Smooth muscle cell (in vitro differentiated cells): Measurements from ENCODE around the gene PDIA4. TPM values are rescaled to one million over a fixed set of nuclear protein-coding genes. Genes with fewer than 3 reads are reported as not detected.

Source experiments
- DNase-seq: peaks from one replicate; lab custom pipeline; 2025; ENCODE audit not compliant: unreplicated experiment; lab: John Stamatoyannopoulos, UW
- H2AFZ ChIP-seq: fragments of 200-600 bp; sonication (generic); 2 replicates; pipeline ENCODE4 v1.6.0; 2016; ENCODE audit warnings: antibody characterized with exemption, low read depth, mild to moderate bottlenecking
- H3F3A ChIP-seq: fragments of 200-600 bp; sonication (generic); 2 replicates; pipeline ENCODE4 v1.6.0; 2017; ENCODE audit warnings: antibody characterized with exemption, low read depth
- H3K27ac ChIP-seq: fragments of 200-600 bp; sonication (generic); 2 replicates; pipeline ENCODE4 v1.5.1; 2016; ENCODE audit warnings: low read depth, mild to moderate bottlenecking
- H3K27me3 ChIP-seq: fragments of 200-600 bp; sonication (generic); 2 replicates; pipeline ENCODE4 v1.6.1; 2016; ENCODE audit warnings: low read depth, mild to moderate bottlenecking
- H3K36me3 ChIP-seq: fragments of 200-600 bp; sonication (generic); 2 replicates; pipeline ENCODE4 v1.5.1; 2016; ENCODE audit warnings: low read depth
- H3K4me1 ChIP-seq: fragments of 200-600 bp; sonication (generic); 2 replicates; pipeline ENCODE4 v1.5.1; 2016; ENCODE audit warnings: low read depth
- H3K4me2 ChIP-seq: fragments of 200-600 bp; sonication (generic); 2 replicates; pipeline ENCODE4 v1.6.0; 2016; ENCODE audit warnings: mild to moderate bottlenecking
- H3K4me3 ChIP-seq: fragments of 200-600 bp; sonication (generic); 2 replicates; pipeline ENCODE4 v1.5.1; 2016; ENCODE audit warnings: mild to moderate bottlenecking
- H3K79me2 ChIP-seq: fragments of 200-600 bp; sonication (generic); 2 replicates; pipeline ENCODE4 v1.6.0; 2016; ENCODE audit warnings: low read depth, mild to moderate bottlenecking
- H3K9ac ChIP-seq: fragments of 200-600 bp; sonication (generic); 2 replicates; pipeline ENCODE4 v1.6.0; 2016; ENCODE audit warnings: low read depth
- H3K9me3 ChIP-seq: fragments of 200-600 bp; sonication (generic); replicated peaks from 2 replicates; pipeline ENCODE4 v1.5.1; 2016; ENCODE audit warnings: low read depth
- H4K20me1 ChIP-seq: fragments of 200-600 bp; sonication (generic); 2 replicates; pipeline ENCODE4 v1.6.0; 2016; ENCODE audit warnings: low read depth
- WGBS: methylation state at CpG from one replicate; pipeline ENCODE4 v1.1.7; 2016; ENCODE audit warnings: low lambda C conversion rate; 5-methylcytosine and 5-hydroxymethylcytosine counted together
- polyA plus RNA-seq: library from polyadenylated mRNA; unstranded; fragments of >200 nt; fragmentation: Nextera tagmentation; extraction: Ambion mirVana; gene quantifications from 2 replicates; pipeline ENCODE4 v1.2.1, GENCODE V29; 2016
- total RNA-seq: library from RNA; depleted of rRNA; stranded (reverse); fragments of >200 nt; gene quantifications from 2 replicates; pipeline ENCODE4 v1.2.3, GENCODE V29; 2014
- TF ChIP-seq, protein P1 (sequence below): fragments of 200-600 bp; sonication (generic); IDR thresholded peaks from 2 replicates; pipeline ENCODE4 v1.5.1; 2017; ENCODE audit warnings: borderline replicate concordance, mild to moderate bottlenecking, antibody characterized with exemption; ENCODE audit not compliant: insufficient read depth, poor library complexity, severe bottlenecking

The PDIA4 gene
- total and polyA plus RNA-seq, 2 experiments from 2014 or later, result 178 to 316 TPM

DNA sequence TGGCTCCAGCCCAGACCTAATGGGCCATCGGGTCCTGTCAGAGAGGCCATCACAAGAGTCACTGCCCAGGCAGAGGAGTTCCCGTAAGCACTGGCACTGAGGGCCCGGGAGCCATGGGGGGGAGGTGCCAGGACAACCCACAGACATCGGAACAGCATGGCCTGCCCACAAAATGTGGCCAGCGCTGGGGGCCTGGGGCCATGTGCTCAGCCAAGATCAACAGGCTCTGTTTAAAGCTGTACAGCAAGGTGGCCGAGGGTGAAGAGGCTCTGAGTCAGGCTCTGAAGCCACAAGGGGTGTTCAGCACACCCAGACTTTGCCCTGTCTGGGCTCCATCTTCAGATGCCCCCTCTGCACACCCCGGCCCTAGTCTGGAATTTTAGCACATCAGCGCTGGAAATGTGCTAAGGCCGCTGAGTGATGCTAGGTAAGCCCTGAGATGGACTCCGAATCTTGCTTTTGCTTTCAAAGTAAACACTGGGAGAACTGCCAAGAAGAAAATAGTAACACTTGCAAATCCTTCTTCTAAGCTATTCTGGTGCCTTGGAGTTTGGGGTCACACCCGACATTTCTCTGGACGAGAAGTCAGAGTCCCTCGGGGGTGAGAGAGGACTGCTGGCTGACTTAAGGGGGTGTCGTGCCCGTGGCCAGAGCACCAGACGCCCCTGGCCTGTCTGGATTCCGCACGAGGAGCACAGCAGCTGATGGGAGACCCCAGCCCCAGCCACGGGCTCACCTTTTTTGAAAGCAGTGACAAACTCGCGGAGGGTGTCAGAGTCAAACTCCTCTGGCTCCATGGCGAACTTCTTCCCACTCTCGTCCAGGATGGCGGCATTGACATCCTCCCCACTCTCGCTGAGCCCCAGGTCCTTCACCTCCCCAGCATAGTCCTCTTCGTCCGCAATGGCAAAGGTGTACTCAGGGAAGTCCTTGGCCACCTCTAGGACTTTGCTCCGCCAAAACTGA is 23.6 kb downstream of the PDIA4 start:
- Histone ChIP-seq H3K4me1 (no peaks in the 10 kb centered on the region), H3F3A (no peaks in the 10 kb centered on the region), H3K9ac (no peak overlapping the region), H3K27me3 (no peaks in the 10 kb centered on the region), H3K4me2 (no peak overlapping the region), H3K9me3 (no peaks in the 10 kb centered on the region), H2AFZ (no peak overlapping the region), H3K27ac (no peak overlapping the region), H3K4me3 (no peak overlapping the region), H3K79me2 (no peaks in the 10 kb centered on the region), H3K36me3 (no peaks in the 10 kb centered on the region), H4K20me1 (peaks cover 26% of the 10 kb centered on the region)
- no peak for DNase-seq
- TF ChIP-seq, protein P1, sequence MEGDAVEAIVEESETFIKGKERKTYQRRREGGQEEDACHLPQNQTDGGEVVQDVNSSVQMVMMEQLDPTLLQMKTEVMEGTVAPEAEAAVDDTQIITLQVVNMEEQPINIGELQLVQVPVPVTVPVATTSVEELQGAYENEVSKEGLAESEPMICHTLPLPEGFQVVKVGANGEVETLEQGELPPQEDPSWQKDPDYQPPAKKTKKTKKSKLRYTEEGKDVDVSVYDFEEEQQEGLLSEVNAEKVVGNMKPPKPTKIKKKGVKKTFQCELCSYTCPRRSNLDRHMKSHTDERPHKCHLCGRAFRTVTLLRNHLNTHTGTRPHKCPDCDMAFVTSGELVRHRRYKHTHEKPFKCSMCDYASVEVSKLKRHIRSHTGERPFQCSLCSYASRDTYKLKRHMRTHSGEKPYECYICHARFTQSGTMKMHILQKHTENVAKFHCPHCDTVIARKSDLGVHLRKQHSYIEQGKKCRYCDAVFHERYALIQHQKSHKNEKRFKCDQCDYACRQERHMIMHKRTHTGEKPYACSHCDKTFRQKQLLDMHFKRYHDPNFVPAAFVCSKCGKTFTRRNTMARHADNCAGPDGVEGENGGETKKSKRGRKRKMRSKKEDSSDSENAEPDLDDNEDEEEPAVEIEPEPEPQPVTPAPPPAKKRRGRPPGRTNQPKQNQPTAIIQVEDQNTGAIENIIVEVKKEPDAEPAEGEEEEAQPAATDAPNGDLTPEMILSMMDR, result no peak
- 96% methylated on average over 28 of the region's 28 CpGs for WGBS

DNA sequence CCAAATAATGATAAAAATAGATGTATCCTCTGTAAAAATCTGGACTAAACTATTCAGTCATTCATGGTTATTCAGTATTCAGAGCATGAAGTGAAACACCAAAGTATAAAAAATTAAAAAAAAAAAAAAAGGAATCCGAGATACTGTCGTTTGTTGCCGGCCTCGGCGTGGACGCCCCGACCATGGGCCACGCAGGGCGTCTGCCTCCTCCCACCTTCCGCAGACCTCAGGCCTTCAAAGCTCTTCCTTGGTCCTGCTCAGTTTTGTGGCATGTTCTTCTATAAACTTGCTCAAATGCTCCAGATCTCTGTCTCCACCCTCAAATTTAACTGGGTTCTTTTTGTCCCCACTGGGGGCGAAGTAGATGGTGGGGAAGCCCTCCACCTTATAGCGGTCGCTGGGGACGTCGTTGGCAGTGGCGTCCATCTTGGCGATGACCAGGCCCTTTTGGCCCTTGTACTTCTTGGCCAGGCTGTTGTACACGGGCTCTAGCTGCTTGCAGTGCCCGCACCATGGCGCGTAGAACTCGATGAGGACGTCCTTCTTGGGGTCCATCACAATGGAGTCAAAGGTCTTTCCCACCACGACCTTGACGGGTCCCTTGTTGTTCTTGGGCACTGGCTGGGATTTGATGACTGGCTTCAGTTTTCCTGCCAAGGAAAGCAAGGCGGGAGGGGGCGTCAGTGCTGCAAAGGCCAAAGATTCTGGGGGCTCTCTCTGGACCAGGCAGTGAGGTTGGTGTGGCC is 24.6 kb downstream of the PDIA4 start:
- Histone ChIP-seq H3K79me2 (no peaks in the 10 kb centered on the region), H2AFZ (no peak overlapping the region), H3F3A (no peaks in the 10 kb centered on the region), H3K27ac (no peak overlapping the region), H3K4me3 (no peak overlapping the region), H3K9ac (no peak overlapping the region), H3K27me3 (no peaks in the 10 kb centered on the region), H3K9me3 (no peaks in the 10 kb centered on the region), H4K20me1 (peaks cover 17% of the 10 kb centered on the region), H3K36me3 (no peaks in the 10 kb centered on the region), H3K4me2 (no peak overlapping the region), H3K4me1 (no peaks in the 10 kb centered on the region)
- DNase-seq, result no peak
- TF ChIP-seq, protein P1, result no peak
- 96% methylated on average over 27 of the region's 27 CpGs for WGBS

DNA sequence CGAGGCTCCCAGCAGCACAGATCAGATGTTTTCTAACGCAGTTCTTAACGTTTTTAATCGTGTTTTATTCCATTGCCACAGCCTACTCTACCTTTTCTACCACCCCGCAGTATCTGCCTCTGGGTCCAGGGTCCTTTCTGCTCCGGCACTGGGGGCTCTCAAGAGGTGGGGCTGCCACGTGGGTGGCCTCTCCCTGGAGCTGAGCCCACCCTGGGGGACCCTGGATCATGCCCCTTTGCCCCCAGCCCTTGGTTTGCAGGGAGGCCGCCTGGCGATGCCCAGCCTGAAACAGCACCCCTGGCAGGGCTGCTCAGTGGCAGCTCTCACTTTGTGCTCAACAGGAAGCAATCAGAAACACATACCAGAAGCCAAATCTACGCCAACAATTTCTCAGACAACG is 25.3 kb downstream of the PDIA4 start:
- Histone ChIP-seq H4K20me1 (peaks cover 13% of the 10 kb centered on the region), H3K79me2 (no peaks in the 10 kb centered on the region), H3K27ac (no peak overlapping the region), H2AFZ (no peak overlapping the region), H3K4me3 (no peak overlapping the region), H3F3A (no peaks in the 10 kb centered on the region), H3K36me3 (no peaks in the 10 kb centered on the region), H3K4me2 (no peak overlapping the region), H3K4me1 (no peaks in the 10 kb centered on the region), H3K27me3 (no peaks in the 10 kb centered on the region), H3K9me3 (no peaks in the 10 kb centered on the region), H3K9ac (no peak overlapping the region)
- 96% methylated on average over 11 of the region's 11 CpGs for WGBS
- TF ChIP-seq, protein P1, result no peak
- DNase-seq, result no peak
